WTC11 (cell line): ENCODE data around the gene NEDD4L. TPM values are rescaled to one million over a fixed set of nuclear protein-coding genes. Genes with fewer than 3 reads are reported as not detected.

Experiments used
- ATAC-seq: fragments of 200-7000 bp; cut with Tn5 transposase; 2 replicates; pipeline ENCODE4 v1.10.0; 2021; ENCODE audit warnings: mild to moderate bottlenecking, moderate library complexity
- CTCF ChIA-PET: fragments of 300-600 bp; sonication (Branson Sonifier 250); formaldehyde crosslinking; loops from one replicate; lab custom pipeline; 2021; ENCODE audit warnings: antibody characterized with exemption; lab: Charles Lee
- POLR2A ChIA-PET: fragments of 350-600 bp; sonication (Branson Sonifier 250); formaldehyde crosslinking; loops from one replicate; lab custom pipeline; 2021; ENCODE audit warnings: antibody characterized with exemption; lab: Charles Lee
- DNase-seq: peaks from one replicate; pipeline ENCODE4 v3.0.0; 2021; ENCODE audit warnings: low spot score
- H3K27ac Mint-ChIP-seq: 2 replicates; pipeline ENCODE4 v1.8.0; 2021; ENCODE audit warnings: mixed read lengths
- H3K27me3 Mint-ChIP-seq: 2 replicates; pipeline ENCODE4 v1.8.0; 2021; ENCODE audit warnings: low read depth, mild to moderate bottlenecking, moderate library complexity, mixed read lengths
- H3K36me3 Mint-ChIP-seq: 2 replicates; pipeline ENCODE4 v1.8.0; 2021; ENCODE audit warnings: mixed read lengths
- H3K4me1 Mint-ChIP-seq: 2 replicates; pipeline ENCODE4 v1.8.0; 2022; ENCODE audit warnings: mixed read lengths
- H3K4me3 Mint-ChIP-seq: 2 replicates; pipeline ENCODE4 v1.8.0; 2021; ENCODE audit warnings: mild to moderate bottlenecking, moderate library complexity, mixed read lengths
- H3K9me3 Mint-ChIP-seq: 2 replicates; pipeline ENCODE4 v1.8.0; 2021; ENCODE audit warnings: mixed read lengths
- ATF1 ChIP-seq: sonication (generic); formaldehyde crosslinking; IDR thresholded peaks from 2 replicates; pipeline ENCODE4 v1.8.1; 2023; ENCODE audit warnings: mild to moderate bottlenecking, moderate library complexity, missing genetic modification reagents
- CDX4 ChIP-seq: fragments of 250-450 bp; sonication (Bioruptor Pico); IDR thresholded peaks from 2 replicates; pipeline ENCODE4 v1.9.0; 2021; ENCODE audit warnings: moderate library complexity, mild to moderate bottlenecking, inconsistent platforms, borderline replicate concordance
- ESRRA ChIP-seq: sonication (generic); formaldehyde crosslinking; IDR thresholded peaks from 2 replicates; pipeline ENCODE4 v1.8.1; 2022; ENCODE audit warnings: mild to moderate bottlenecking, missing genetic modification reagents, borderline replicate concordance
- ETV6 ChIP-seq: sonication (generic); formaldehyde crosslinking; IDR thresholded peaks from 2 replicates; pipeline ENCODE4 v1.8.1; 2022; ENCODE audit warnings: mild to moderate bottlenecking, missing genetic modification reagents
- HMGXB4 ChIP-seq: sonication (generic); formaldehyde crosslinking; IDR thresholded peaks from 2 replicates; pipeline ENCODE4 v1.8.1; 2023; ENCODE audit warnings: mild to moderate bottlenecking, moderate library complexity, missing genetic modification reagents
- KAT7 ChIP-seq: sonication (generic); formaldehyde crosslinking; IDR thresholded peaks from 2 replicates; pipeline ENCODE4 v1.8.1; 2023; ENCODE audit warnings: missing genetic modification reagents, mild to moderate bottlenecking, borderline replicate concordance
- MAX ChIP-seq: sonication (generic); formaldehyde crosslinking; IDR thresholded peaks from 2 replicates; pipeline ENCODE4 v1.8.0; 2022; ENCODE audit warnings: mild to moderate bottlenecking, missing genetic modification reagents
- PREB ChIP-seq: sonication (generic); formaldehyde crosslinking; IDR thresholded peaks from 2 replicates; pipeline ENCODE4 v1.8.1; 2022; ENCODE audit warnings: mild to moderate bottlenecking, missing genetic modification reagents, moderate library complexity, borderline replicate concordance
- SMAD3 ChIP-seq: sonication (generic); formaldehyde crosslinking; IDR thresholded peaks from 2 replicates; pipeline ENCODE4 v1.8.0; 2022; ENCODE audit warnings: missing genetic modification reagents, mild to moderate bottlenecking, borderline replicate concordance
- SMAD4 ChIP-seq: sonication (generic); formaldehyde crosslinking; IDR thresholded peaks from 2 replicates; pipeline ENCODE4 v1.8.0; 2022; ENCODE audit warnings: mild to moderate bottlenecking, missing genetic modification reagents
- USF2 ChIP-seq: sonication (generic); formaldehyde crosslinking; IDR thresholded peaks from 2 replicates; pipeline ENCODE4 v1.8.1; 2023; ENCODE audit warnings: mild to moderate bottlenecking, missing genetic modification reagents, moderate library complexity
- ZBTB21 ChIP-seq: sonication (generic); formaldehyde crosslinking; IDR thresholded peaks from 2 replicates; pipeline ENCODE4 v1.8.1; 2023; ENCODE audit warnings: mild to moderate bottlenecking, missing genetic modification reagents, borderline replicate concordance
- ZNF219 ChIP-seq: sonication (generic); formaldehyde crosslinking; IDR thresholded peaks from 2 replicates; pipeline ENCODE4 v1.8.0; 2023; ENCODE audit warnings: missing genetic modification reagents, mild to moderate bottlenecking, borderline replicate concordance
- ZNF416 ChIP-seq: fragments of 250-450 bp; sonication (Bioruptor Pico); IDR thresholded peaks from 2 replicates; pipeline ENCODE4 v1.9.0; 2021; ENCODE audit warnings: mild to moderate bottlenecking, inconsistent platforms
- ZNF423 ChIP-seq: fragments of 250-450 bp; sonication (Bioruptor Pico); IDR thresholded peaks from 2 replicates; pipeline ENCODE4 v2.1.2; 2022; ENCODE audit warnings: mild to moderate bottlenecking, moderate library complexity
- ZNF671 ChIP-seq: fragments of 250-450 bp; sonication (Bioruptor Pico); IDR thresholded peaks from 2 replicates; pipeline ENCODE4 v1.8.0; 2021; ENCODE audit warnings: mild to moderate bottlenecking
- total RNA-seq: library from RNA; stranded (reverse); gene quantifications from 3 replicates; pipeline ENCODE4 v1.2.3, GENCODE V29; 2021
- TF ChIP-seq, protein P1 (sequence below): sonication (generic); formaldehyde crosslinking; IDR thresholded peaks from 2 replicates; pipeline ENCODE4 v1.8.0; 2023; ENCODE audit warnings: mild to moderate bottlenecking, missing genetic modification reagents
- TF ChIP-seq, protein P2 (sequence below): sonication (generic); formaldehyde crosslinking; IDR thresholded peaks from 2 replicates; pipeline ENCODE4 v1.8.1; 2022; ENCODE audit warnings: mild to moderate bottlenecking, moderate library complexity, missing genetic modification reagents
- TF ChIP-seq, protein P3 (sequence below): sonication (generic); formaldehyde crosslinking; IDR thresholded peaks from 2 replicates; pipeline ENCODE4 v1.8.0; 2022; ENCODE audit warnings: mild to moderate bottlenecking, missing genetic modification reagents
- TF ChIP-seq, protein P4 (sequence below): sonication (generic); formaldehyde crosslinking; IDR thresholded peaks from 2 replicates; pipeline ENCODE4 v1.8.0; 2022; ENCODE audit warnings: mild to moderate bottlenecking, missing genetic modification reagents

NEDD4L gene
- total RNA-seq, 1 experiment from 2014 or later = 88.0 TPM

- no peak overlapping the region for H3K4me3 Mint-ChIP-seq
- TF ChIP-seq ZNF219 (no peak), USF2 (no peak), HMGXB4 (CRISPR knock-in tag) (no peak), SMAD4 (no peak), CDX4 (no peak), ESRRA (CRISPR knock-in tag) (no peak), SMAD3 (CRISPR knock-in tag) (no peak)
- TF ChIP-seq, protein P1, sequence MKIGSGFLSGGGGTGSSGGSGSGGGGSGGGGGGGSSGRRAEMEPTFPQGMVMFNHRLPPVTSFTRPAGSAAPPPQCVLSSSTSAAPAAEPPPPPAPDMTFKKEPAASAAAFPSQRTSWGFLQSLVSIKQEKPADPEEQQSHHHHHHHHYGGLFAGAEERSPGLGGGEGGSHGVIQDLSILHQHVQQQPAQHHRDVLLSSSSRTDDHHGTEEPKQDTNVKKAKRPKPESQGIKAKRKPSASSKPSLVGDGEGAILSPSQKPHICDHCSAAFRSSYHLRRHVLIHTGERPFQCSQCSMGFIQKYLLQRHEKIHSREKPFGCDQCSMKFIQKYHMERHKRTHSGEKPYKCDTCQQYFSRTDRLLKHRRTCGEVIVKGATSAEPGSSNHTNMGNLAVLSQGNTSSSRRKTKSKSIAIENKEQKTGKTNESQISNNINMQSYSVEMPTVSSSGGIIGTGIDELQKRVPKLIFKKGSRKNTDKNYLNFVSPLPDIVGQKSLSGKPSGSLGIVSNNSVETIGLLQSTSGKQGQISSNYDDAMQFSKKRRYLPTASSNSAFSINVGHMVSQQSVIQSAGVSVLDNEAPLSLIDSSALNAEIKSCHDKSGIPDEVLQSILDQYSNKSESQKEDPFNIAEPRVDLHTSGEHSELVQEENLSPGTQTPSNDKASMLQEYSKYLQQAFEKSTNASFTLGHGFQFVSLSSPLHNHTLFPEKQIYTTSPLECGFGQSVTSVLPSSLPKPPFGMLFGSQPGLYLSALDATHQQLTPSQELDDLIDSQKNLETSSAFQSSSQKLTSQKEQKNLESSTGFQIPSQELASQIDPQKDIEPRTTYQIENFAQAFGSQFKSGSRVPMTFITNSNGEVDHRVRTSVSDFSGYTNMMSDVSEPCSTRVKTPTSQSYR = no peak
- TF ChIP-seq, protein P2, sequence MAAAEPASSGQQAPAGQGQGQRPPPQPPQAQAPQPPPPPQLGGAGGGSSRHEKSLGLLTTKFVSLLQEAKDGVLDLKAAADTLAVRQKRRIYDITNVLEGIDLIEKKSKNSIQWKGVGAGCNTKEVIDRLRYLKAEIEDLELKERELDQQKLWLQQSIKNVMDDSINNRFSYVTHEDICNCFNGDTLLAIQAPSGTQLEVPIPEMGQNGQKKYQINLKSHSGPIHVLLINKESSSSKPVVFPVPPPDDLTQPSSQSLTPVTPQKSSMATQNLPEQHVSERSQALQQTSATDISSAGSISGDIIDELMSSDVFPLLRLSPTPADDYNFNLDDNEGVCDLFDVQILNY = no peak
- ATAC-seq = no peak
- no peaks in the 10 kb centered on the region for H3K9me3 Mint-ChIP-seq
- no peaks in the 10 kb centered on the region for H3K27me3 Mint-ChIP-seq
- ChIA-PET POLR2A (no interaction called here), CTCF (no interaction called here)
- no peak overlapping the region for H3K27ac Mint-ChIP-seq
- H3K4me1 Mint-ChIP-seq = peaks cover 41% of the 10 kb centered on the region
- no peaks in the 10 kb centered on the region for H3K36me3 Mint-ChIP-seq
- DNase-seq = no peak
These were observed 199.4 kb downstream of the NEDD4L start for GRCh38 chr18:58243401-58243800.

DNA sequence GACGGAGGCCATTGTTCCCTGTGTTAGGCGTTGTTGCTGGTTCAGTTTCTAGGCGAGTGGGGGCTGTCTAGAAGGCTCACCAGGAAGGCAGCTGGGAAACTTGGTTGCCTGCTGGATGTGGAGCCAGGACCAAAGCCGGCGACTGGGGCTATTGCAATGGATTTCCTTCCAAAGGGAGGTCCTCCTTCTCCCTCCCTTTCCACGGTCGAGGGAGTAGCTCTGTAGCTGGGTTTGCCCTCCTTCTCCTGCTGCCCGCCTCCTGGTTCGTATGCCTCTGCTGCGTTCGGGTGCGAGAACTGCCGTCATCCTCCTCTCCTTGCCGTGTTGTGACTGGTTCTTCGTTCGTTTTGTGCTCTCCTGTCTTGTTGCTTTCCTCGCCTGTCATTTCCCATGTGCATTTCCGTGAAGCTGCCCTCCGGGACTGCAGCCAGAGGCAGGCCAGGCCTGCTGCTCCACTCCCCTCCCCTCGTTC, 203.4 kb downstream of the NEDD4L start:
- H3K36me3 Mint-ChIP-seq = no peaks in the 10 kb centered on the region
- no peaks in the 10 kb centered on the region for H3K9me3 Mint-ChIP-seq
- H3K4me1 Mint-ChIP-seq = peaks cover 33% of the 10 kb centered on the region
- H3K4me3 Mint-ChIP-seq = peak overlapping the region; percentile 49
- peak; percentile 85 for ATAC-seq
- POLR2A ChIA-PET = no interaction called here
- CTCF ChIA-PET = interaction anchor here (0.6 to 1.1 kb wide), 2 partner anchors 74 to 684 kb away, joined by 3 read pairs; no protein-coding TSS in a partner anchor
- DNase-seq = peak; percentile 38
- no peaks in the 10 kb centered on the region for H3K27me3 Mint-ChIP-seq
- H3K27ac Mint-ChIP-seq = peak overlapping the region; percentile 91
- no peak for TF ChIP-seq ZNF416 (CRISPR knock-in tag)
- no peak for TF ChIP-seq ATF1 (CRISPR knock-in tag)
- TF ChIP-seq PREB (CRISPR knock-in tag) = no peak
- no peak for TF ChIP-seq SMAD3 (CRISPR knock-in tag)
- no peak for TF ChIP-seq ZBTB21
- TF ChIP-seq, protein P3, sequence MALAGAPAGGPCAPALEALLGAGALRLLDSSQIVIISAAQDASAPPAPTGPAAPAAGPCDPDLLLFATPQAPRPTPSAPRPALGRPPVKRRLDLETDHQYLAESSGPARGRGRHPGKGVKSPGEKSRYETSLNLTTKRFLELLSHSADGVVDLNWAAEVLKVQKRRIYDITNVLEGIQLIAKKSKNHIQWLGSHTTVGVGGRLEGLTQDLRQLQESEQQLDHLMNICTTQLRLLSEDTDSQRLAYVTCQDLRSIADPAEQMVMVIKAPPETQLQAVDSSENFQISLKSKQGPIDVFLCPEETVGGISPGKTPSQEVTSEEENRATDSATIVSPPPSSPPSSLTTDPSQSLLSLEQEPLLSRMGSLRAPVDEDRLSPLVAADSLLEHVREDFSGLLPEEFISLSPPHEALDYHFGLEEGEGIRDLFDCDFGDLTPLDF (CRISPR knock-in tag) = no peak
- TF ChIP-seq ZNF423 (CRISPR knock-in tag) = no peak
- TF ChIP-seq KAT7 = no peak
- no peak for TF ChIP-seq ZNF671 (CRISPR knock-in tag)
- TF ChIP-seq MAX (CRISPR knock-in tag) = peak; percentile 30
- TF ChIP-seq, protein P1 = no peak
- TF ChIP-seq, protein P4, sequence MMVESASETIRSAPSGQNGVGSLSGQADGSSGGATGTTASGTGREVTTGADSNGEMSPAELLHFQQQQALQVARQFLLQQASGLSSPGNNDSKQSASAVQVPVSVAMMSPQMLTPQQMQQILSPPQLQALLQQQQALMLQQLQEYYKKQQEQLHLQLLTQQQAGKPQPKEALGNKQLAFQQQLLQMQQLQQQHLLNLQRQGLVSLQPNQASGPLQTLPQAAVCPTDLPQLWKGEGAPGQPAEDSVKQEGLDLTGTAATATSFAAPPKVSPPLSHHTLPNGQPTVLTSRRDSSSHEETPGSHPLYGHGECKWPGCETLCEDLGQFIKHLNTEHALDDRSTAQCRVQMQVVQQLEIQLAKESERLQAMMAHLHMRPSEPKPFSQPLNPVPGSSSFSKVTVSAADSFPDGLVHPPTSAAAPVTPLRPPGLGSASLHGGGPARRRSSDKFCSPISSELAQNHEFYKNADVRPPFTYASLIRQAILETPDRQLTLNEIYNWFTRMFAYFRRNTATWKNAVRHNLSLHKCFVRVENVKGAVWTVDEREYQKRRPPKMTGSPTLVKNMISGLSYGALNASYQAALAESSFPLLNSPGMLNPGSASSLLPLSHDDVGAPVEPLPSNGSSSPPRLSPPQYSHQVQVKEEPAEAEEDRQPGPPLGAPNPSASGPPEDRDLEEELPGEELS = no peak
- TF ChIP-seq ETV6 (CRISPR knock-in tag) = no peak
